Epithelial cell of esophagus (primary cell): Measurements from ENCODE around the gene C2CD4D.

Source experiments
- DNase-seq: peaks from one replicate; pipeline ENCODE4 v3.0.0; 2010; ENCODE audit warnings: low read depth
- H3K4me3 ChIP-seq: 2 replicates; pipeline ENCODE4 v1.5.1; 2011; ENCODE audit warnings: mild to moderate bottlenecking, low read length, control low read depth
- TF ChIP-seq, protein P1 (sequence below): IDR thresholded peaks from 2 replicates; pipeline ENCODE4 v1.5.1; 2011; ENCODE audit warnings: low read depth, mild to moderate bottlenecking, low read length, control low read depth, inconsistent platforms; ENCODE audit not compliant: insufficient read depth; ENCODE audit errors: missing control alignments

C2CD4D gene

DNA sequence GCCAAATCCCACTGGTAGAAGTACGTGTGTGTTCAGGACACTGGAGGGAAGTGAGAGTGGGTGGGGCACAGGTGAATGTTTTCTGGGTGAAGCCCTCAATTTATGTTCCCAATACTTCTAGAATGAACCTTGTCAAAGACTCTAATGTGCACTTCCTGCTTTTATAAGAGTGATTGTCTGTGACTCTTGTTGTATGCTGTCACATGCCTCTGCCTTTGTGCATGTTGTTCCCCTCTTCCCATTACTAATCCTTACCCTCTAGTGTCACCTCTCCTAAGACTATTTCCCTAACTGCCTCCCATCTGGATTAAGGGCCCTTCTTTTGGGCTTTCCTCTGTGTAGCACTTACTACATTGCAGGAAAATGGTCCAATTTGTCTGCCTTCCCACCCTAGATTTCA is 31.9 kb downstream of the C2CD4D start:
- TF ChIP-seq, protein P1, sequence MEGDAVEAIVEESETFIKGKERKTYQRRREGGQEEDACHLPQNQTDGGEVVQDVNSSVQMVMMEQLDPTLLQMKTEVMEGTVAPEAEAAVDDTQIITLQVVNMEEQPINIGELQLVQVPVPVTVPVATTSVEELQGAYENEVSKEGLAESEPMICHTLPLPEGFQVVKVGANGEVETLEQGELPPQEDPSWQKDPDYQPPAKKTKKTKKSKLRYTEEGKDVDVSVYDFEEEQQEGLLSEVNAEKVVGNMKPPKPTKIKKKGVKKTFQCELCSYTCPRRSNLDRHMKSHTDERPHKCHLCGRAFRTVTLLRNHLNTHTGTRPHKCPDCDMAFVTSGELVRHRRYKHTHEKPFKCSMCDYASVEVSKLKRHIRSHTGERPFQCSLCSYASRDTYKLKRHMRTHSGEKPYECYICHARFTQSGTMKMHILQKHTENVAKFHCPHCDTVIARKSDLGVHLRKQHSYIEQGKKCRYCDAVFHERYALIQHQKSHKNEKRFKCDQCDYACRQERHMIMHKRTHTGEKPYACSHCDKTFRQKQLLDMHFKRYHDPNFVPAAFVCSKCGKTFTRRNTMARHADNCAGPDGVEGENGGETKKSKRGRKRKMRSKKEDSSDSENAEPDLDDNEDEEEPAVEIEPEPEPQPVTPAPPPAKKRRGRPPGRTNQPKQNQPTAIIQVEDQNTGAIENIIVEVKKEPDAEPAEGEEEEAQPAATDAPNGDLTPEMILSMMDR, result no peak
- H3K4me3 ChIP-seq, result no peak overlapping the region
- no peak for DNase-seq

DNA sequence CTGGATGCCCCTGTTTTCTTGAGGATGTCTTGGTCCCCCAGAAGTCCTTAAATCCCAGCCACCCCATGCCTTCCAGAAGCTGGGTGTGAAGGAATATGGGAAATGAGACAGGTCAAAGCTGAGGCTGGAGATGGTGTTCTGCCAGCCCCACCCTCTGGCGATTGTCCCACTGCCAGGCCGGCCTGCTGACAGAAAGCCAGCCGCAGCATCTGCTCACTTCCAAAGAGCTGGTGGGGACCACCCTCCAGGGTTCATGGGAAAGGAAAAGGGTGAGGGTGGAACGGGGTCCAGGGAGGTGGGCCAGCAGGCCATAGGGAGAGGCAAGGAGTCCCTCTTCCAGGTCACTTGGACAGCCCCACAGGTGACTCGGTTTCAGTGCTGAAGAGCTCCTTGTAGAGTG is 32.5 kb downstream of the C2CD4D start:
- DNase-seq, result no peak
- H3K4me3 ChIP-seq, result no peak overlapping the region
- TF ChIP-seq, protein P1, result no peak

DNA sequence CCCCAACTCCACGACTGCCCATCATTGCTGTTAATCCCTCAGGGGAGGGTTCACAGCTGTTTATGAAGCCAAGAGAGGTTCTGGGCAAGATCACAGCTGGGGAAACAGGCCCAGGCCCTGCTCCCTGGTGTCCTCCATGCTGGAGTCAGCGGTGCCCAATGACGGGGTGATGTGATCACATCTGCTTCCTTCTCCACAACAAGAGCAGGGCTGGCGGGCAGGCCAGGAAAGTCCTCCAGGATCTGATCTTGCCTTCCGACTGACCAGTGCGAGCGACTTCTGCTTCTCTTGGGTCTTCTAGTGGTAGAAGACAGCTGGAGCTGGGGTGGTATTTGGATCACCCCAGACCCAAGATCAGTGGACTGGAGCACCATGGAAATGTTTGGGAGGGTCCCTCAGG is 33.5 kb downstream of the C2CD4D start:
- TF ChIP-seq, protein P1, result no peak
- DNase-seq, result no peak
- H3K4me3 ChIP-seq, result no peak overlapping the region

DNA sequence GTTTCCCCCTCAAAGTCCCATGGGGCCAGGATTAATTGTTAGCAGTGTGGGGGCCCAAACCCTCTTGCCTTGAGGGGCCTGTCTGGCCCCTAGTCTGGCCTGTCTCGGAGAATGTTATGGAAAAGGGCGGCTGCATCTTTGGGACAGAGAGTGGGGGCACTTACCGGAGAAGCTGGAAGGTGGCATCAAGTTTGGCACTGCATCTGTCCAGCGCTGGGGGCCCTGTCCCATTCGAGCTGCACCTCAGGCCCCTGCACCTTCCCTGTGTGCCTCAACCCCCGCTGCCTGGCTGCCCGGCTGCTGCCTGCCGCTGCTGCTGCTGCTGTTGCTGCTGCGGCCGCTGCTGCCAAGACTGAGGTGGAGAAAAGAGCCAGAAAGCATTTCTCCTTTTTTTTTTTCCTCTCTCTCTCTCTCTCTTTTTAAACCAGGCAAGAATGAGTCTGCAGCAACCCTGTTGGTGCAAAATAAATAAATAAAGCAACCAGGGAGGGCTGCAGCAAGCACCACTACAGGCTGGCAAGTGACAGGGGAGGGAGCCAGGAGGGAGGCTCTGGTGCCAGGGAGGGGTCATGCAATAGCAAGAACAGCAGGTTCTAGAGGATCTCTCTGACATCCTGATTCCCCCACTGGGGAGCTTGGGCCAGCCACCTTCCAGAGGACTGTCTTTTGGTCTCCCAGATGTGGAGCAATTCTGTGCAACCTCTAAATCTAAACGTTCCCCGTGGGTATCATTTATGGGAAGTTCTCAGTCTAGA is 34.4 kb downstream of the C2CD4D start, which contains the start of gene LINGO4:
Gene LINGO4 (minus strand): TSS at position 354 of the 755 bp plus-strand sequence. CDS start 2,715 bp downstream, outside the sequence.
- H3K4me3 ChIP-seq, result no peak within 1 kb of the TSS
- DNase-seq, result no peak
- TF ChIP-seq, protein P1, result no peak

DNA sequence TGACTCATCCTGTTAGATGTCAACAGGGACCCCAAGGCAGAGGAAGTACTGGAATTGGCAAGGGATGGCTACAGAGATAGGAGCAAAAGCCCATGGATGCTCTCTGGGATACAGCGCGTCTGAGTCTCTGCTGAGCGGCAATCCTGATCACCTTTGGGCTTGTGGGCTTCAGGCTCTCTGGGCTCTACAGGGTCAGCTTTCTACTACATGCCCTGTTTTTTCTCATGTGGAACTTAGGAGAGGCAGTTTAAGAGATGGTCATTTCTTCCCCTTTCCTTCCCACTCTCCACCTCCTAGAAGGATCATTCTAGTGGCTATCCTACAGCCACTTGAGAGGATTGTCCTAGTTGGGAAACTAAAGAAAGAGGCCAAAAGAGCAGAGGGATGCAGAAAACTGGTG is 35.7 kb downstream of the C2CD4D start:
- TF ChIP-seq, protein P1, result no peak
- DNase-seq, result no peak
- H3K4me3 ChIP-seq, result no peak overlapping the region

DNA sequence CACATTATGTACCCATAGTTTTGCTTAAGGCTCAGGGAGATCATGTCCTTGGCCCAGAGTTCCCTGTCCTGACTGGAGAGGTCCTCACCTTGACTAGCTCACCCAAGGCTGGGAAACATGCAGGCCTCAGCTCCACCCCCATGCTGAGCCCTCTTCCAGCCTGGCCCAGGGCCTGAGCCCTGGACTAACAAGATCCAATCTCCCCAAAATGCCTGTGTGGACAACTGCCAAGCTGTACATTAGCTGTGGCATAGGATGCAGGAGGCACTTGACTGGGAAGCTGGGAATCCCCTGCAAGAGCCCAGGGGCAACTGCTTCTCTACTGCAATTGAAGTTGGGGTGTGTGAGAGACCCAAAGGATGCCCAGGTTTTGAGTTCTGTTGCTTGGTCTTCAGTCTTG is 36.5 kb downstream of the C2CD4D start:
- DNase-seq, result no peak
- H3K4me3 ChIP-seq, result no peak overlapping the region
- TF ChIP-seq, protein P1, result no peak

- no peak for DNase-seq
- no peak overlapping the region for H3K4me3 ChIP-seq
- TF ChIP-seq, protein P1, result no peak
These were observed 37.2 kb downstream of the C2CD4D start for GRCh38 chr1:151802372-151802771.
